Fibroblast of mammary gland (primary cell): ENCODE results near the gene NKAPL.

ENCODE experiments used
- DNase-seq: peaks from one replicate; pipeline ENCODE4 v3.0.0-alpha.2; 2010; ENCODE audit warnings: low read depth
- H3K4me3 ChIP-seq: 2 replicates; pipeline ENCODE4 v1.5.1; 2011; ENCODE audit warnings: low read depth, mild to moderate bottlenecking, low read length, moderate library complexity; ENCODE audit not compliant: control insufficient read depth
- CTCF ChIP-seq: conservative IDR thresholded peaks from 2 replicates; pipeline ENCODE4 v1.5.1; 2011; ENCODE audit warnings: low read depth, low read length, inconsistent platforms; ENCODE audit not compliant: control insufficient read depth, insufficient read depth

Gene NKAPL

GRCh38 chr6:28245206-28245941 lies 13.7 kb upstream of the NKAPL start:
- no peak for TF ChIP-seq CTCF
- no peak overlapping the region for H3K4me3 ChIP-seq
- DNase-seq: no peak

- DNase-seq: peak; percentile 19
- H3K4me3 ChIP-seq: no peak overlapping the region
- no peak for TF ChIP-seq CTCF
Observed at GRCh38 chr6:28248916-28249315, 10.2 kb upstream of the NKAPL start.

- TF ChIP-seq CTCF: no peak
- no peak for DNase-seq
- H3K4me3 ChIP-seq: peak overlapping the region; percentile 21
Observed at GRCh38 chr6:28250747-28251146, 8.3 kb upstream of the NKAPL start.

GRCh38 chr6:28251661-28252008 lies 7.5 kb upstream of the NKAPL start:
- TF ChIP-seq CTCF: no peak
- DNase-seq: no peak
- H3K4me3 ChIP-seq: peak overlapping the region; percentile 96

- peak; percentile 93 for DNase-seq
- H3K4me3 ChIP-seq: peak within 1 kb of the TSS; percentile 96
- TF ChIP-seq CTCF: no peak
Observed at GRCh38 chr6:28252009-28252975, 6.8 kb upstream of the NKAPL start, which contains the start of gene ZKSCAN4. Gene ZKSCAN4, minus strand, starts transcription at chr6:28252269. Its CDS starts 289 bp downstream, at chr6:28251980.

GRCh38 chr6:28254121-28254519 lies 5.0 kb upstream of the NKAPL start:
- no peak for DNase-seq
- H3K4me3 ChIP-seq: no peak overlapping the region
- no peak for TF ChIP-seq CTCF
